ENCODE measurements around the gene CD247.

CD247 gene

GRCh38 chr1:167400359-167400953 lies 117.9 kb downstream of the CD247 start:
- DNase-seq, result no peak

- no peak for DNase-seq
These were observed 126.1 kb downstream of the CD247 start for GRCh38 chr1:167392200-167392696.

GRCh38 chr1:167388976-167389375 lies 129.4 kb downstream of the CD247 start:
- DNase-seq, result no peak

GRCh38 chr1:167387251-167387910 lies 130.9 kb downstream of the CD247 start:
- DNase-seq, result no peak
